H9 (cell line): ENCODE data around the gene CDKAL1. TPM values are rescaled to one million over a fixed set of nuclear protein-coding genes. Genes with fewer than 3 reads are reported as not detected.

Experiments
- DNase-seq: peaks from one replicate; pipeline ENCODE4 v3.0.0-alpha.2; 2017
- H2AFZ ChIP-seq: one replicate; pipeline ENCODE4 v1.6.1; 2013; ENCODE audit warnings: mild to moderate bottlenecking, low read length, control low read depth, moderate library complexity
- H2AK5ac ChIP-seq: 2 replicates; pipeline ENCODE4 v1.6.1; 2013; ENCODE audit warnings: low read length, control low read depth, mixed read lengths; ENCODE audit not compliant: insufficient read length
- H2BK120ac ChIP-seq: one replicate; pipeline ENCODE4 v1.6.1; 2013; ENCODE audit warnings: low read depth, mild to moderate bottlenecking, low read length, control low read depth, inconsistent platforms; ENCODE audit not compliant: poor library complexity, severe bottlenecking
- H2BK12ac ChIP-seq: 2 replicates; pipeline ENCODE4 v1.6.1; 2013; ENCODE audit warnings: low read length, control low read depth, mixed read lengths, low read depth; ENCODE audit not compliant: insufficient read length
- H2BK15ac ChIP-seq: 2 replicates; pipeline ENCODE4 v1.6.1; 2013; ENCODE audit warnings: low read depth, low read length, control low read depth
- H2BK20ac ChIP-seq: one replicate; pipeline ENCODE4 v1.6.1; 2013; ENCODE audit warnings: low read depth, mild to moderate bottlenecking, low read length, control low read depth, inconsistent platforms; ENCODE audit not compliant: poor library complexity, severe bottlenecking
- H2BK5ac ChIP-seq: 2 replicates; pipeline ENCODE4 v1.6.1; 2013; ENCODE audit warnings: low read length, control low read depth, mixed read lengths; ENCODE audit not compliant: insufficient read length
- H3K14ac ChIP-seq: 2 replicates; pipeline ENCODE4 v1.6.1; 2013; ENCODE audit warnings: low read length, control low read depth; ENCODE audit not compliant: insufficient read depth
- H3K18ac ChIP-seq: 2 replicates; pipeline ENCODE4 v1.6.1; 2013; ENCODE audit warnings: low read depth, mild to moderate bottlenecking, mixed read lengths, low read length, control low read depth; ENCODE audit not compliant: insufficient read length
- H3K23ac ChIP-seq: 2 replicates; pipeline ENCODE4 v1.6.1; 2013; ENCODE audit warnings: low read length, control low read depth, mixed read lengths, low read depth; ENCODE audit not compliant: insufficient read length
- H3K23me2 ChIP-seq: 2 replicates; pipeline ENCODE4 v1.6.1; 2013; ENCODE audit warnings: low read depth, mild to moderate bottlenecking, mixed read lengths, low read length, control low read depth; ENCODE audit not compliant: insufficient read length, poor library complexity, severe bottlenecking
- H3K27ac ChIP-seq: 2 replicates; pipeline ENCODE4 v1.5.1; 2013; ENCODE audit warnings: low read length, control low read depth, mixed read lengths, low read depth; ENCODE audit not compliant: insufficient read length
- H3K27me3 ChIP-seq: 2 replicates; pipeline ENCODE4 v1.6.1; 2013; ENCODE audit warnings: low read length, control low read depth, inconsistent platforms; ENCODE audit not compliant: insufficient read depth
- H3K4ac ChIP-seq: 2 replicates; pipeline ENCODE4 v1.6.1; 2013; ENCODE audit warnings: low read depth, mild to moderate bottlenecking, control low read depth, inconsistent platforms, low read length, moderate library complexity
- H3K4me1 ChIP-seq: 2 replicates; pipeline ENCODE4 v1.6.1; 2013; ENCODE audit warnings: low read length, control low read depth, inconsistent platforms; ENCODE audit not compliant: insufficient read depth
- H3K4me2 ChIP-seq: 2 replicates; pipeline ENCODE4 v1.6.1; 2013; ENCODE audit warnings: low read length, control low read depth, mixed read lengths; ENCODE audit not compliant: insufficient read length, insufficient read depth
- H3K56ac ChIP-seq: 2 replicates; pipeline ENCODE4 v1.6.1; 2013; ENCODE audit warnings: low read depth, mild to moderate bottlenecking, mixed read lengths, low read length, control low read depth; ENCODE audit not compliant: insufficient read length
- H3K79me1 ChIP-seq: 2 replicates; pipeline ENCODE4 v1.6.1; 2013; ENCODE audit warnings: low read depth, mild to moderate bottlenecking, moderate library complexity, low read length, control low read depth, inconsistent platforms; ENCODE audit not compliant: insufficient read depth, poor library complexity, severe bottlenecking
- H3K79me2 ChIP-seq: 2 replicates; pipeline ENCODE4 v1.6.1; 2013; ENCODE audit warnings: low read length, control low read depth, inconsistent platforms; ENCODE audit not compliant: insufficient read depth
- H3K9ac ChIP-seq: 2 replicates; pipeline ENCODE4 v1.6.1; 2013; ENCODE audit warnings: low read length, control low read depth, mixed read lengths; ENCODE audit not compliant: insufficient read length; ENCODE audit errors: extremely low read depth
- H3K9me3 ChIP-seq: one replicate; pipeline ENCODE4 v1.6.1; 2013; ENCODE audit warnings: low read depth, low read length, inconsistent platforms; ENCODE audit not compliant: control insufficient read depth
- H3T11ph ChIP-seq: one replicate; pipeline ENCODE4 v1.6.1; 2013; ENCODE audit warnings: mild to moderate bottlenecking, low read length, control low read depth, inconsistent platforms
- H4K20me1 ChIP-seq: one replicate; pipeline ENCODE4 v1.6.1; 2013; ENCODE audit not compliant: control insufficient read depth, insufficient read length, insufficient read depth
- H4K5ac ChIP-seq: 2 replicates; pipeline ENCODE4 v1.6.1; 2013; ENCODE audit warnings: low read depth, mild to moderate bottlenecking, mixed read lengths, low read length, control low read depth; ENCODE audit not compliant: insufficient read length
- H4K8ac ChIP-seq: replicated peaks from 2 replicates; pipeline ENCODE4 v1.6.1; 2013; ENCODE audit warnings: low read length, control low read depth, mixed read lengths, low read depth; ENCODE audit not compliant: insufficient read length
- H4K91ac ChIP-seq: 2 replicates; pipeline ENCODE4 v1.6.1; 2013; ENCODE audit warnings: low read depth, mild to moderate bottlenecking, moderate library complexity, mixed read lengths, low read length, control low read depth; ENCODE audit not compliant: insufficient read length
- H3K27ac Mint-ChIP-seq, 3 experiments: 2 replicates in 2 of 3; 3 replicates in 1 of 3; pipeline ENCODE4 v1.8.0; 2020 to 2021; ENCODE audit warnings: mixed read lengths in 3 of 3, mild to moderate bottlenecking in 1 of 3, moderate library complexity in 1 of 3
- H3K27me3 Mint-ChIP-seq: 2 replicates; pipeline ENCODE4 v1.8.0; 2021; ENCODE audit warnings: low read depth, mild to moderate bottlenecking, moderate library complexity, mixed read lengths
- H3K36me3 Mint-ChIP-seq, 3 experiments: 2 replicates in 2 of 3; 3 replicates in 1 of 3; pipeline ENCODE4 v1.8.0; 2020 to 2021; ENCODE audit warnings: low read depth in 3 of 3, mixed read lengths in 3 of 3; ENCODE audit not compliant: insufficient read depth in 1 of 3
- H3K4me1 Mint-ChIP-seq, 2 experiments: 2 replicates each; pipeline ENCODE4 v1.8.0; 2020; ENCODE audit warnings: mixed read lengths in 2 of 2
- H3K4me3 Mint-ChIP-seq, 2 experiments: 2 replicates in 1 of 2; 3 replicates in 1 of 2; pipeline ENCODE4 v1.8.0; 2020 to 2021; ENCODE audit warnings: mild to moderate bottlenecking in 2 of 2, mixed read lengths in 2 of 2, moderate library complexity in 1 of 2
- H3K9me3 Mint-ChIP-seq, 2 experiments: 2 replicates in 1 of 2; 3 replicates in 1 of 2; pipeline ENCODE4 v1.8.0; 2020; ENCODE audit warnings: mild to moderate bottlenecking in 2 of 2, mixed read lengths in 2 of 2, moderate library complexity in 1 of 2
- WGBS: extraction: QIAGEN DNeasy Blood & Tissue Kit; methylation state at CpG from one replicate; pipeline ENCODE4 v1.1.7; 2013; ENCODE audit warnings: missing lambda C conversion rate, low lambda C conversion rate, mixed read lengths; ENCODE audit not compliant: insufficient read length; ENCODE audit errors: extremely low coverage; 5-methylcytosine and 5-hydroxymethylcytosine counted together
- total RNA-seq: library from RNA; stranded (reverse); gene quantifications from 2 replicates; pipeline ENCODE4 v1.2.1, GENCODE V29; 2021
- TF ChIP-seq, protein P1 (sequence below): fragments of 200-600 bp; sonication (generic); conservative IDR thresholded peaks from 3 replicates; pipeline ENCODE4 v1.8.0; 2021; ENCODE audit warnings: antibody characterized with exemption, mild to moderate bottlenecking

CDKAL1 gene
- total RNA-seq, 1 experiment from 2014 or later, result 23.0 TPM

- no peak overlapping the region for H3T11ph ChIP-seq
- TF ChIP-seq, protein P1, sequence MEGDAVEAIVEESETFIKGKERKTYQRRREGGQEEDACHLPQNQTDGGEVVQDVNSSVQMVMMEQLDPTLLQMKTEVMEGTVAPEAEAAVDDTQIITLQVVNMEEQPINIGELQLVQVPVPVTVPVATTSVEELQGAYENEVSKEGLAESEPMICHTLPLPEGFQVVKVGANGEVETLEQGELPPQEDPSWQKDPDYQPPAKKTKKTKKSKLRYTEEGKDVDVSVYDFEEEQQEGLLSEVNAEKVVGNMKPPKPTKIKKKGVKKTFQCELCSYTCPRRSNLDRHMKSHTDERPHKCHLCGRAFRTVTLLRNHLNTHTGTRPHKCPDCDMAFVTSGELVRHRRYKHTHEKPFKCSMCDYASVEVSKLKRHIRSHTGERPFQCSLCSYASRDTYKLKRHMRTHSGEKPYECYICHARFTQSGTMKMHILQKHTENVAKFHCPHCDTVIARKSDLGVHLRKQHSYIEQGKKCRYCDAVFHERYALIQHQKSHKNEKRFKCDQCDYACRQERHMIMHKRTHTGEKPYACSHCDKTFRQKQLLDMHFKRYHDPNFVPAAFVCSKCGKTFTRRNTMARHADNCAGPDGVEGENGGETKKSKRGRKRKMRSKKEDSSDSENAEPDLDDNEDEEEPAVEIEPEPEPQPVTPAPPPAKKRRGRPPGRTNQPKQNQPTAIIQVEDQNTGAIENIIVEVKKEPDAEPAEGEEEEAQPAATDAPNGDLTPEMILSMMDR, result no peak
- H2BK5ac ChIP-seq, result no peak overlapping the region
- no peak overlapping the region for H4K8ac ChIP-seq
- no peak for DNase-seq
- H3K56ac ChIP-seq, result no peak overlapping the region
- H2BK120ac ChIP-seq, result no peak overlapping the region
- Mint-ChIP-seq H3K4me1 (peaks cover 34 to 37% of the 10 kb centered on the region in 2 experiments), H3K4me3 (no peak overlapping the region), H3K27me3 (no peaks in the 10 kb centered on the region), H3K9me3 (no peaks in the 10 kb centered on the region), H3K36me3 (no peaks in the 10 kb centered on the region), H3K27ac (peak overlapping the region in 1 of 3 experiments; percentile 46; a peak in 2 of 7 replicates)
- no peak overlapping the region for H2AFZ ChIP-seq
- no peak overlapping the region for H2BK20ac ChIP-seq
- no peak overlapping the region for H3K18ac ChIP-seq
- no peak overlapping the region for H2AK5ac ChIP-seq
- H3K23me2 ChIP-seq, result no peaks in the 10 kb centered on the region
- no CpG with 5 or more reads among the region's 7 CpGs for WGBS
- peaks cover 11% of the 10 kb centered on the region; the same call in 1 of the 2 replicates for H3K4me1 ChIP-seq
- no peak overlapping the region for H3K4me2 ChIP-seq
- H3K9me3 ChIP-seq, result no peaks in the 10 kb centered on the region
- no peak overlapping the region for H3K14ac ChIP-seq
- H3K9ac ChIP-seq, result no peak overlapping the region
- H2BK12ac ChIP-seq, result no peak overlapping the region
- H4K5ac ChIP-seq, result no peak overlapping the region
- H3K79me1 ChIP-seq, result no peaks in the 10 kb centered on the region
- no peak overlapping the region for H3K4ac ChIP-seq
- no peak overlapping the region for H3K23ac ChIP-seq
- H4K91ac ChIP-seq, result no peak overlapping the region
- no peaks in the 10 kb centered on the region for H3K27me3 ChIP-seq
- H3K27ac ChIP-seq, result no peak overlapping the region
- no peaks in the 10 kb centered on the region for H4K20me1 ChIP-seq
- H3K79me2 ChIP-seq, result no peaks in the 10 kb centered on the region
- H2BK15ac ChIP-seq, result no peak overlapping the region
These were observed 565.4 kb downstream of the CDKAL1 start for GRCh38 chr6:21099338-21100314.
